ENCODE data around the gene DKK3.

DNA sequence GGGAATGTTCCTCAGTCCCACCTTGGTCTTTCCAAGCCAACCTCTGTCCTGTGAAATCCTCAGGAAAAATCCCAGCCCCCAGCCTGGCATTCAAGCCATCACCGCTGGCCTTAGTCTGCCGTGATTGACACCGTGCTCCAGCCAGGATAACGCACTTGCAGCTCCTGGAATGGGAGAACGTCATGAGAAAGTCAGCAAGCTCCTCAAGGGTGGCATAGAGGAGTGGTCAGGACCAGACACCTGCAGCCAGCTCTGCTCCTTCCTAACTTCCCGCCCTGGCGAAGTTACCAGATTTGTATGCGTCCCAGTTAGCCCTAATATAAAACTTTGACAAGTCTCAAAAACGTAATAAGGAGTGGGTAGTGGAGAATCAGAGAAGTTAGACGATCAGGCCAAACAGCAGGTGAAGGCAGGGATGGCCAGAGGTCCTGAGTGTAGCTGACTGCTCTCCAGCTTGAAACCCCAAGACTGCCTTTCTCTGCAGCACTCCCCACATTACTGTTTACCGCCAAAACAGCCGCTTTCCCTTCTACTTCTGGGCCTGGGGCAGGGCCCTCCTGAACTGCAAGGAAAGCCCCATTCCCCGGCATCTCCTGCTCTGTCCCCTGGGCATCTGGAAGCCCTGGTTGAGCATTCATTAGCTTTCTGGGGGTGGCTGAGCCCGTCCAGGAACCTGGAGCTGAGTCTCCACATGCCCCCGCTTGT, 1.3 kb upstream of the DKK3 start:
- no peak for TF ChIP-seq POLR2A (IDR thresholded peaks at IDR 0.05; ENCODE audit: low read length)
- TF ChIP-seq SREBF2 (IDR thresholded peaks at IDR 0.05), result no peak
- TF ChIP-seq, protein P1, sequence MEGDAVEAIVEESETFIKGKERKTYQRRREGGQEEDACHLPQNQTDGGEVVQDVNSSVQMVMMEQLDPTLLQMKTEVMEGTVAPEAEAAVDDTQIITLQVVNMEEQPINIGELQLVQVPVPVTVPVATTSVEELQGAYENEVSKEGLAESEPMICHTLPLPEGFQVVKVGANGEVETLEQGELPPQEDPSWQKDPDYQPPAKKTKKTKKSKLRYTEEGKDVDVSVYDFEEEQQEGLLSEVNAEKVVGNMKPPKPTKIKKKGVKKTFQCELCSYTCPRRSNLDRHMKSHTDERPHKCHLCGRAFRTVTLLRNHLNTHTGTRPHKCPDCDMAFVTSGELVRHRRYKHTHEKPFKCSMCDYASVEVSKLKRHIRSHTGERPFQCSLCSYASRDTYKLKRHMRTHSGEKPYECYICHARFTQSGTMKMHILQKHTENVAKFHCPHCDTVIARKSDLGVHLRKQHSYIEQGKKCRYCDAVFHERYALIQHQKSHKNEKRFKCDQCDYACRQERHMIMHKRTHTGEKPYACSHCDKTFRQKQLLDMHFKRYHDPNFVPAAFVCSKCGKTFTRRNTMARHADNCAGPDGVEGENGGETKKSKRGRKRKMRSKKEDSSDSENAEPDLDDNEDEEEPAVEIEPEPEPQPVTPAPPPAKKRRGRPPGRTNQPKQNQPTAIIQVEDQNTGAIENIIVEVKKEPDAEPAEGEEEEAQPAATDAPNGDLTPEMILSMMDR (IDR thresholded peaks at IDR 0.05), result no peak
- TF ChIP-seq, protein P2, sequence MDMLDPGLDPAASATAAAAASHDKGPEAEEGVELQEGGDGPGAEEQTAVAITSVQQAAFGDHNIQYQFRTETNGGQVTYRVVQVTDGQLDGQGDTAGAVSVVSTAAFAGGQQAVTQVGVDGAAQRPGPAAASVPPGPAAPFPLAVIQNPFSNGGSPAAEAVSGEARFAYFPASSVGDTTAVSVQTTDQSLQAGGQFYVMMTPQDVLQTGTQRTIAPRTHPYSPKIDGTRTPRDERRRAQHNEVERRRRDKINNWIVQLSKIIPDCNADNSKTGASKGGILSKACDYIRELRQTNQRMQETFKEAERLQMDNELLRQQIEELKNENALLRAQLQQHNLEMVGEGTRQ (IDR thresholded peaks at IDR 0.05), result no peak
- TF ChIP-seq CEBPB (IDR thresholded peaks at IDR 0.05), result no peak
- TF ChIP-seq NR3C1 (IDR thresholded peaks at IDR 0.05), result no peak
- no peak for TF ChIP-seq SMC3 (IDR thresholded peaks at IDR 0.05)
- no peak for TF ChIP-seq CHD2 (IDR thresholded peaks at IDR 0.05; ENCODE audit: low read length, partially characterized antibody)
- TF ChIP-seq ZSCAN20 (CRISPR knock-in tag; IDR thresholded peaks at IDR 0.05), result no peak
- no peak for TF ChIP-seq MAZ (IDR thresholded peaks at IDR 0.05; ENCODE audit: borderline replicate concordance, low read depth, low read length)

Data from A549 (cell line).